Large intestine (tissue), 3 donors: ENCODE data around the gene SLFN12L. TPM values are rescaled to one million over a fixed set of nuclear protein-coding genes. Genes with fewer than 3 reads are reported as not detected.
A peak's percentile ranks its signal among the peaks of the same experiment; 100 is the strongest.

ENCODE experiments used
- DNase-seq, 2 donors: peaks; one replicate each; pipeline versions ENCODE4 v3.0.0 to v3.0.0-alpha.2; 2013
- H3K27ac ChIP-seq: one replicate; pipeline ENCODE4 v1.5.1; 2013; ENCODE audit warnings: low read length
- H3K27me3 ChIP-seq: 2 replicates; pipeline ENCODE4 v1.6.1; 2013; ENCODE audit warnings: low read length; ENCODE audit not compliant: control insufficient read depth, insufficient read depth
- H3K36me3 ChIP-seq: 2 replicates; pipeline ENCODE4 v1.6.1; 2013; ENCODE audit warnings: low read length; ENCODE audit not compliant: control insufficient read depth, insufficient read depth
- H3K4me1 ChIP-seq: one replicate; pipeline ENCODE4 v1.6.1; 2013; ENCODE audit warnings: low read length; ENCODE audit not compliant: control insufficient read depth, insufficient read depth
- H3K4me3 ChIP-seq: one replicate; pipeline ENCODE4 v1.5.1; 2013; ENCODE audit warnings: low read length
- H3K9me3 ChIP-seq: one replicate; pipeline ENCODE4 v1.6.1; 2013; ENCODE audit warnings: mild to moderate bottlenecking, low read depth, low read length, moderate library complexity; ENCODE audit not compliant: control insufficient read depth
- WGBS: methylation state at CpG from one replicate; pipeline ENCODE4 v1.1.5; 2013; ENCODE audit warnings: low lambda C conversion rate; ENCODE audit not compliant: insufficient coverage; 5-methylcytosine and 5-hydroxymethylcytosine counted together
- polyA plus RNA-seq: library from polyadenylated mRNA; unstranded; fragments of 120-200 nt; gene quantifications from one replicate; pipeline ENCODE4 v1.2.1, GENCODE V29; 2013

The SLFN12L gene
- polyA plus RNA-seq, 1 donor, result 1.4 TPM

GRCh38 chr17:35498448-35499178, 38.9 kb downstream of the SLFN12L start:
- H3K9me3 ChIP-seq, result no peaks in the 10 kb centered on the region
- H3K4me3 ChIP-seq, result no peak overlapping the region
- H3K27me3 ChIP-seq, result peaks cover 75% of the 10 kb centered on the region
- DNase-seq, result no peak
- no peaks in the 10 kb centered on the region for H3K4me1 ChIP-seq
- H3K27ac ChIP-seq, result no peak overlapping the region
- H3K36me3 ChIP-seq, result no peaks in the 10 kb centered on the region
- 0% methylated on average over 1 of the region's 12 CpGs for WGBS

GRCh38 chr17:35496451-35497290, 40.8 kb downstream of the SLFN12L start:
- no CpG with 5 or more reads among the region's 30 CpGs for WGBS
- H3K27ac ChIP-seq, result no peak overlapping the region
- H3K27me3 ChIP-seq, result peaks cover 90% of the 10 kb centered on the region

GRCh38 chr17:35493040-35493439, 44.4 kb downstream of the SLFN12L start:
- H3K4me1 ChIP-seq, result no peaks in the 10 kb centered on the region
- no peak for DNase-seq
- no peak overlapping the region for H3K4me3 ChIP-seq
- WGBS, result no CpG with 5 or more reads among the region's 2 CpGs
- no peak overlapping the region for H3K27ac ChIP-seq
- H3K36me3 ChIP-seq, result no peaks in the 10 kb centered on the region
- peaks cover 8% of the 10 kb centered on the region for H3K9me3 ChIP-seq
- peaks cover 95% of the 10 kb centered on the region for H3K27me3 ChIP-seq

More at GRCh38 chr17:35496451-35497290, 40.8 kb downstream of the SLFN12L start:
- Histone ChIP-seq H3K4me1 (no peaks in the 10 kb centered on the region), H3K4me3 (no peak overlapping the region), H3K36me3 (no peaks in the 10 kb centered on the region), H3K9me3 (no peaks in the 10 kb centered on the region)
- no peak for DNase-seq

GRCh38 chr17:35491417-35491816, 46.1 kb downstream of the SLFN12L start:
- Histone ChIP-seq H3K4me3 (no peak overlapping the region), H3K9me3 (peaks cover 13% of the 10 kb centered on the region), H3K27ac (no peak overlapping the region), H3K27me3 (peaks cover 95% of the 10 kb centered on the region), H3K4me1 (no peaks in the 10 kb centered on the region), H3K36me3 (no peaks in the 10 kb centered on the region)
- no peak for DNase-seq
- no CpG with 5 or more reads among the region's 3 CpGs for WGBS

- no peak overlapping the region for H3K27ac ChIP-seq
- H3K36me3 ChIP-seq, result no peaks in the 10 kb centered on the region
- DNase-seq, result no peak
- H3K9me3 ChIP-seq, result peaks cover 13% of the 10 kb centered on the region
- H3K4me3 ChIP-seq, result no peak overlapping the region
- no CpG with 5 or more reads among the region's 18 CpGs for WGBS
- H3K4me1 ChIP-seq, result no peaks in the 10 kb centered on the region
- H3K27me3 ChIP-seq, result peaks cover 89% of the 10 kb centered on the region
Measured at GRCh38 chr17:35489944-35490343, 47.5 kb downstream of the SLFN12L start.

GRCh38 chr17:35488991-35489390, 48.5 kb downstream of the SLFN12L start:
- Histone ChIP-seq H3K4me3 (no peak overlapping the region), H3K27ac (no peak overlapping the region), H3K4me1 (no peaks in the 10 kb centered on the region), H3K27me3 (peaks cover 88% of the 10 kb centered on the region), H3K36me3 (no peaks in the 10 kb centered on the region), H3K9me3 (peaks cover 13% of the 10 kb centered on the region)
- 11% methylated on average over 3 of the region's 15 CpGs for WGBS
- DNase-seq, result no peak

GRCh38 chr17:35486920-35487732, 50.4 kb downstream of the SLFN12L start:
- Histone ChIP-seq H3K27ac (no peak overlapping the region), H3K4me3 (no peak overlapping the region), H3K36me3 (no peaks in the 10 kb centered on the region), H3K27me3 (peaks cover 87% of the 10 kb centered on the region), H3K9me3 (peaks cover 13% of the 10 kb centered on the region), H3K4me1 (no peaks in the 10 kb centered on the region)
- 0% methylated on average over 8 of the region's 42 CpGs for WGBS
- peak in 1 of 2 donors; percentile 27 for DNase-seq

GRCh38 chr17:35479271-35479670, 58.2 kb downstream of the SLFN12L start:
- Histone ChIP-seq H3K4me3 (no peak overlapping the region), H3K4me1 (no peaks in the 10 kb centered on the region), H3K9me3 (no peaks in the 10 kb centered on the region), H3K36me3 (no peaks in the 10 kb centered on the region), H3K27me3 (peaks cover 37% of the 10 kb centered on the region), H3K27ac (no peak overlapping the region)
- no peak for DNase-seq
- 89% methylated on average over 3 of the region's 5 CpGs for WGBS

- H3K4me1 ChIP-seq, result no peaks in the 10 kb centered on the region
- no peaks in the 10 kb centered on the region for H3K9me3 ChIP-seq
- H3K27me3 ChIP-seq, result peaks cover 22% of the 10 kb centered on the region
- WGBS, result 58% methylated on average over 2 of the region's 5 CpGs
- no peak overlapping the region for H3K4me3 ChIP-seq
- no peak for DNase-seq
- no peaks in the 10 kb centered on the region for H3K36me3 ChIP-seq
- no peak overlapping the region for H3K27ac ChIP-seq
Measured at GRCh38 chr17:35477248-35477647, 60.2 kb downstream of the SLFN12L start.

- Histone ChIP-seq H3K27ac (no peak overlapping the region), H3K4me1 (no peaks in the 10 kb centered on the region), H3K9me3 (no peaks in the 10 kb centered on the region), H3K27me3 (peaks cover 21% of the 10 kb centered on the region), H3K36me3 (no peaks in the 10 kb centered on the region), H3K4me3 (no peak overlapping the region)
- no CpG with 5 or more reads among the region's 2 CpGs for WGBS
- no peak for DNase-seq
Measured at GRCh38 chr17:35476283-35476820, 61.1 kb downstream of the SLFN12L start.
